ENCODE data around the gene CCDC70.

The CCDC70 gene

DNA sequence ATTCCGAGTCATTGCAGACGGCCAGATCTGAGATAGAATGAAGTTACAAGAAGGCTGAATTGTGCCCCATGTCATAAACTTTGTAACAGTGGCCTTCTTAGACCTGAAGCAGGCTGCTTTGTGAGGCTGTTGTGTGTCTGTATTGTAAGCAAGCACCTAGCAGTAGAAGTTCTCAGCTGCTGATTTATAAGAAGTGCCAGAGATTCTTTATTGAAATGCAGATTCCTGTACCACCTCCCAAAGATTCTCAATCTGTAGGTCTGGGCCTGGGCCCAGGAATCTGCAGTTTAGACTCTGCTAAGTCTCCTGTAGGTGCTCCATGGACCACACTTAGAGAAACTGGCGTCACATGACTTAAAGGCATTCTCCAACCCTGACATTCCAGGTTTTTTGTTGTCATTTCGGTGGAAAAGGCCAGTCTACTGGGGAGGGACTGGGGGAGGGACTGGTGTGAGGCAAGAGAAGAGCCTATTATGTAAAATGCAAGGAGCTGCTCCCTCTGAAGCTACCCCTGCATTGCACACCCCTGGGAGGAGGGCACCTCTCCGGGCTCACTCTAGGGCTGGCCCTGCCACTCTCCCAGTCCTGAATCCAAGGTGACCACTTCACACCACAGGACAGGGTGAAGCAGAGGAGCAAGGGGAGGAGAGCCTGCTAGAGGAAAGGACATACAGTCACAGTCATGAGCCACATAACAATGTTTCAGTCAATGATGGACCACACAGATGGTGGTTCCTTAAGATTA is 16.0 kb upstream of the CCDC70 start:
- Histone ChIP-seq H3K27ac (replicated peaks) (no peak overlapping the region), H3K27me3 (ENCODE audit: insufficient read depth, poor library complexity, severe bottlenecking) (no peaks in the 10 kb centered on the region), H3K4me3 (replicated peaks; ENCODE audit: insufficient read depth, low read length) (no peak overlapping the region)
- no peak for DNase-seq (ENCODE audit: low read depth in 1 of 2, low spot score in 1 of 2)
- TF ChIP-seq, protein P1, sequence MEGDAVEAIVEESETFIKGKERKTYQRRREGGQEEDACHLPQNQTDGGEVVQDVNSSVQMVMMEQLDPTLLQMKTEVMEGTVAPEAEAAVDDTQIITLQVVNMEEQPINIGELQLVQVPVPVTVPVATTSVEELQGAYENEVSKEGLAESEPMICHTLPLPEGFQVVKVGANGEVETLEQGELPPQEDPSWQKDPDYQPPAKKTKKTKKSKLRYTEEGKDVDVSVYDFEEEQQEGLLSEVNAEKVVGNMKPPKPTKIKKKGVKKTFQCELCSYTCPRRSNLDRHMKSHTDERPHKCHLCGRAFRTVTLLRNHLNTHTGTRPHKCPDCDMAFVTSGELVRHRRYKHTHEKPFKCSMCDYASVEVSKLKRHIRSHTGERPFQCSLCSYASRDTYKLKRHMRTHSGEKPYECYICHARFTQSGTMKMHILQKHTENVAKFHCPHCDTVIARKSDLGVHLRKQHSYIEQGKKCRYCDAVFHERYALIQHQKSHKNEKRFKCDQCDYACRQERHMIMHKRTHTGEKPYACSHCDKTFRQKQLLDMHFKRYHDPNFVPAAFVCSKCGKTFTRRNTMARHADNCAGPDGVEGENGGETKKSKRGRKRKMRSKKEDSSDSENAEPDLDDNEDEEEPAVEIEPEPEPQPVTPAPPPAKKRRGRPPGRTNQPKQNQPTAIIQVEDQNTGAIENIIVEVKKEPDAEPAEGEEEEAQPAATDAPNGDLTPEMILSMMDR (IDR thresholded peaks at IDR 0.05; ENCODE audit: insufficient read depth, low read length): no peak
- TF ChIP-seq POLR2AphosphoS5 (IDR thresholded peaks at IDR 0.05; ENCODE audit: low read depth) (no peak), GABPA (IDR thresholded peaks at IDR 0.05; ENCODE audit: low read depth) (no peak), SPI1 (IDR thresholded peaks at IDR 0.05; ENCODE audit: borderline replicate concordance, low read depth) (no peak)
- TF ChIP-seq, protein P2, sequence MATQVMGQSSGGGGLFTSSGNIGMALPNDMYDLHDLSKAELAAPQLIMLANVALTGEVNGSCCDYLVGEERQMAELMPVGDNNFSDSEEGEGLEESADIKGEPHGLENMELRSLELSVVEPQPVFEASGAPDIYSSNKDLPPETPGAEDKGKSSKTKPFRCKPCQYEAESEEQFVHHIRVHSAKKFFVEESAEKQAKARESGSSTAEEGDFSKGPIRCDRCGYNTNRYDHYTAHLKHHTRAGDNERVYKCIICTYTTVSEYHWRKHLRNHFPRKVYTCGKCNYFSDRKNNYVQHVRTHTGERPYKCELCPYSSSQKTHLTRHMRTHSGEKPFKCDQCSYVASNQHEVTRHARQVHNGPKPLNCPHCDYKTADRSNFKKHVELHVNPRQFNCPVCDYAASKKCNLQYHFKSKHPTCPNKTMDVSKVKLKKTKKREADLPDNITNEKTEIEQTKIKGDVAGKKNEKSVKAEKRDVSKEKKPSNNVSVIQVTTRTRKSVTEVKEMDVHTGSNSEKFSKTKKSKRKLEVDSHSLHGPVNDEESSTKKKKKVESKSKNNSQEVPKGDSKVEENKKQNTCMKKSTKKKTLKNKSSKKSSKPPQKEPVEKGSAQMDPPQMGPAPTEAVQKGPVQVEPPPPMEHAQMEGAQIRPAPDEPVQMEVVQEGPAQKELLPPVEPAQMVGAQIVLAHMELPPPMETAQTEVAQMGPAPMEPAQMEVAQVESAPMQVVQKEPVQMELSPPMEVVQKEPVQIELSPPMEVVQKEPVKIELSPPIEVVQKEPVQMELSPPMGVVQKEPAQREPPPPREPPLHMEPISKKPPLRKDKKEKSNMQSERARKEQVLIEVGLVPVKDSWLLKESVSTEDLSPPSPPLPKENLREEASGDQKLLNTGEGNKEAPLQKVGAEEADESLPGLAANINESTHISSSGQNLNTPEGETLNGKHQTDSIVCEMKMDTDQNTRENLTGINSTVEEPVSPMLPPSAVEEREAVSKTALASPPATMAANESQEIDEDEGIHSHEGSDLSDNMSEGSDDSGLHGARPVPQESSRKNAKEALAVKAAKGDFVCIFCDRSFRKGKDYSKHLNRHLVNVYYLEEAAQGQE (IDR thresholded peaks at IDR 0.05; ENCODE audit: insufficient replicate concordance, low read depth): no peak

DNA sequence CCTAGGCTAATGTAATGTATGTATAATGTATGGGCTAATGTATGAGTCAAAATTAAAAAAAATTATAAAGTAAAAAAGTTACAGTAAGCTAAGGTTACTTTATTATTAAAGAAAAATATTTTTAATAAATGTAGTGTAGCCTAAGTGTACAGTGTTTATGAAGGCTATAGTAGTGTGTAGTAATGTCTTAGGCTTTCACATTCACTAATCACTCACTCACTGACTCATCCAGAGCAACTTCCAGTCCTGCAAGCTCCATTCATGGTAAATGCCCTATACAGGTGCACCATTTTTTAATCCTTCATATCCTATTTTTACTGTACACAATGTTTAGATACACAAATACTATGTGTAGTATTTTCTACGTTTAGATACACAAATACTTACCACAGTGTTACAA is 15.0 kb upstream of the CCDC70 start:
- no peak for DNase-seq (ENCODE audit: low read depth in 1 of 2, low spot score in 1 of 2)
- H3K4me3 ChIP-seq (replicated peaks; ENCODE audit: insufficient read depth, low read length): no peak overlapping the region
- TF ChIP-seq POLR2AphosphoS5 (IDR thresholded peaks at IDR 0.05; ENCODE audit: low read depth) (no peak), SPI1 (IDR thresholded peaks at IDR 0.05; ENCODE audit: borderline replicate concordance, low read depth) (no peak), GABPA (IDR thresholded peaks at IDR 0.05; ENCODE audit: low read depth) (no peak)
- TF ChIP-seq, protein P1 (IDR thresholded peaks at IDR 0.05; ENCODE audit: insufficient read depth, low read length): no peak
- TF ChIP-seq, protein P2 (IDR thresholded peaks at IDR 0.05; ENCODE audit: insufficient replicate concordance, low read depth): no peak
- H3K27ac ChIP-seq (replicated peaks): no peak overlapping the region
- no peaks in the 10 kb centered on the region for H3K27me3 ChIP-seq (ENCODE audit: insufficient read depth, poor library complexity, severe bottlenecking)

DNA sequence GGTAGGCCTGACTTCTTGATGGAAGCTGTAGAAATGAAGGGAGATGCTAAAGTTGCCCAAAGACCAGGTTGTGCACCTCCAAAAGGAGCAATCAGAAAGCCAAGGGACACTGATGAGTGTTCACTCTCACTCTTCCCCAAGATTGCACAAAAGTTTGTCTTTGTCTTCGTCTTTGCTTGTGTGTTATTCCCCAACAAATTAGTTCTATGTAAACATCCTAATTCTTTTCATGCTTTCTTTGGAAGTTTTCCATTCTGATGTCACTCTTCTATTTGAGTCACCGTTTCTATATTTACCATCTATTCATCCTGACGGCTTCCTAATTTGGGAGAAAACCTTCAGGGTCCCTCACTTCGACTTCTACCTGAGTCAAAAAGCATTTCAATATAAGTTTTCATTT is 13.1 kb upstream of the CCDC70 start:
- TF ChIP-seq GABPA (IDR thresholded peaks at IDR 0.05; ENCODE audit: low read depth): no peak
- TF ChIP-seq POLR2AphosphoS5 (IDR thresholded peaks at IDR 0.05; ENCODE audit: low read depth): no peak
- TF ChIP-seq, protein P2 (IDR thresholded peaks at IDR 0.05; ENCODE audit: insufficient replicate concordance, low read depth): no peak
- TF ChIP-seq SPI1 (IDR thresholded peaks at IDR 0.05; ENCODE audit: borderline replicate concordance, low read depth): no peak
- TF ChIP-seq, protein P1 (IDR thresholded peaks at IDR 0.05; ENCODE audit: insufficient read depth, low read length): no peak
- no peak overlapping the region for H3K4me3 ChIP-seq (replicated peaks; ENCODE audit: insufficient read depth, low read length)
- no peak for DNase-seq (ENCODE audit: low read depth in 1 of 2, low spot score in 1 of 2)
- H3K27ac ChIP-seq (replicated peaks): no peak overlapping the region
- no peaks in the 10 kb centered on the region for H3K27me3 ChIP-seq (ENCODE audit: insufficient read depth, poor library complexity, severe bottlenecking)
